Mucosa of rectum (tissue), 2 donors: Measurements from ENCODE around the gene ARHGAP42.

Source experiments
- H3K27ac ChIP-seq, 2 donors: one replicate each; pipeline ENCODE4 v1.7.0; 2013; ENCODE audit warnings: inconsistent platforms in 2 of 2, low read depth in 2 of 2, low read length in 2 of 2
- H3K27me3 ChIP-seq, 2 donors: one replicate each; pipeline ENCODE4 v1.7.0; 2013; ENCODE audit warnings: low read length in 2 of 2; ENCODE audit not compliant: control insufficient read depth in 2 of 2, insufficient read depth in 2 of 2
- H3K36me3 ChIP-seq, 2 donors: one replicate each; pipeline ENCODE4 v1.7.0; 2013; ENCODE audit warnings: low read length in 2 of 2; ENCODE audit not compliant: control insufficient read depth in 2 of 2, insufficient read depth in 2 of 2
- H3K4me1 ChIP-seq, 2 donors: one replicate each; pipeline ENCODE4 v1.7.0; 2013; ENCODE audit warnings: low read length in 2 of 2, mild to moderate bottlenecking in 1 of 2; ENCODE audit not compliant: control insufficient read depth in 2 of 2, insufficient read depth in 2 of 2
- H3K4me3 ChIP-seq, 2 donors: one replicate each; pipeline ENCODE4 v1.7.0; 2013; ENCODE audit warnings: low read length in 2 of 2
- H3K9ac ChIP-seq, 2 donors: one replicate each; pipeline ENCODE4 v1.7.0; 2013; ENCODE audit warnings: low read length in 2 of 2, low read depth in 1 of 2, mild to moderate bottlenecking in 1 of 2
- H3K9me3 ChIP-seq, 2 donors: one replicate each; pipeline ENCODE4 v1.7.0; 2013; ENCODE audit warnings: low read length in 2 of 2; ENCODE audit not compliant: control insufficient read depth in 2 of 2
- donor health status: healthy.
- donor health status: Normal muscosa, but diverticular disease.

The ARHGAP42 gene

DNA sequence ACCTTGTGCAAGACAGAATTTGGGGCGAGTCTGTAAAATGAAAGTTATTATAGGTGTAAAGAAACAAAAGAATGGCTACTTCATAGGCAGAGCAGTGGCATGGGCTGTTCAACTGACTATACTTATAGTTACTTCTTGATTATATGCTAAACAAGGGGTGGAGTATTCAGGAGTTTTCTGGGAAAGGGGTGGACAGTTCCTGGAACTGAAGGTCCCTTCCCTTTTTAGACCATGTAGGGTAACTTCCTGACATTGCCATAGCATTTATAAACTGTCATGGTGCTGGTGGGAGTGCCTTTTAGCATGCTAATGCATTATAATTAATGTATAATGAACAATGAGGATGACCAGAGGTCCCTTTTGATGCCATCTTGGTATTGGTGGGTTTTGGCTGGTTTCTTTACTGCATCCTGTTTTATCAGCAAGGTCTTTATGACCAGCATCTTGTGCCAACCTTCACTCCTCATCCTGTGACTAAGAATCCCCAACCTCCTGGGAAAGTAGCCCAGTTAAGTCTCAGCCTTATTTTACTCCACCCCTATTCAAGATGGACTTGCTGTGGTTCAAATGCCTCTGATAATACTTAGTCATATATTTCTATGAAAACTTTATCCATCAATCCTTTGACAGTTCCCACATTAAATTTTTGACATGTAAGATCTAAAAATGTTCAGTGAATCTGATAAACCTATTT lies 118.6 kb downstream of the ARHGAP42 start:
- Histone ChIP-seq H3K4me3 (no peak overlapping the region), H3K36me3 (no peaks in the 10 kb centered on the region), H3K9me3 (no peaks in the 10 kb centered on the region), H3K27ac (no peak overlapping the region), H3K4me1 (no peaks in the 10 kb centered on the region), H3K27me3 (no peaks in the 10 kb centered on the region), H3K9ac (no peak overlapping the region)

- H3K9ac ChIP-seq, result no peak overlapping the region
- H3K27ac ChIP-seq, result no peak overlapping the region
These were observed 119.2 kb downstream of the ARHGAP42 start for GRCh38 chr11:100806296-100806695.

GRCh38 chr11:100808904-100809491 lies 121.9 kb downstream of the ARHGAP42 start:
- Histone ChIP-seq H3K27me3 (no peaks in the 10 kb centered on the region), H3K27ac (no peak overlapping the region), H3K4me3 (no peak overlapping the region), H3K9ac (no peak overlapping the region), H3K9me3 (no peaks in the 10 kb centered on the region), H3K4me1 (no peaks in the 10 kb centered on the region), H3K36me3 (no peaks in the 10 kb centered on the region)

More at GRCh38 chr11:100806296-100806695, 119.2 kb downstream of the ARHGAP42 start:
- no peaks in the 10 kb centered on the region for H3K27me3 ChIP-seq
- no peak overlapping the region for H3K4me3 ChIP-seq
- no peaks in the 10 kb centered on the region for H3K9me3 ChIP-seq
- H3K4me1 ChIP-seq, result no peaks in the 10 kb centered on the region
- H3K36me3 ChIP-seq, result no peaks in the 10 kb centered on the region

- H3K27ac ChIP-seq, result no peak overlapping the region
- H3K4me1 ChIP-seq, result no peaks in the 10 kb centered on the region
- no peaks in the 10 kb centered on the region for H3K36me3 ChIP-seq
- H3K9ac ChIP-seq, result no peak overlapping the region
- H3K4me3 ChIP-seq, result no peak overlapping the region
- no peaks in the 10 kb centered on the region for H3K27me3 ChIP-seq
- H3K9me3 ChIP-seq, result no peaks in the 10 kb centered on the region
These were observed 123.1 kb downstream of the ARHGAP42 start for GRCh38 chr11:100810146-100810545.

DNA sequence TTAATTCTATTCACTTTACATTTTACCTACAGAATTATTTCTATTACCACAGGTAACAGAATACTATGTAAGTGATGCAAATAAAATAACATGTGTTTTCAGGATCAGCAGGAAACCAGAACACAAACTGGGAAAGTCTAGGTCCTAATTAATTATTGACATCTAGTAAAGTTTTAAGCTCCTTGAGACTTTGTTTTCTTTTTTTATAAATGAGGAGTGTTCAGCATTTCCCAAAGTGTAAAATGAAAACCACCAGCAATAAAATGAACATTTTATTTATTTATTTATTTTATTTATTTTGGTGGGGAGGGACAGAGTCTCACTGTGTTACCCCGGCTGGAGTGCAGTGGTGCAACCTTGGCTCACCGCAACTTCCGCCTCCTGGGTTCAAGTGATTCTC lies 123.6 kb downstream of the ARHGAP42 start:
- no peaks in the 10 kb centered on the region for H3K4me1 ChIP-seq

GRCh38 chr11:100812517-100812916 lies 125.4 kb downstream of the ARHGAP42 start:
- H3K9me3 ChIP-seq, result no peaks in the 10 kb centered on the region
- H3K4me1 ChIP-seq, result no peaks in the 10 kb centered on the region
- H3K36me3 ChIP-seq, result no peaks in the 10 kb centered on the region
- no peaks in the 10 kb centered on the region for H3K27me3 ChIP-seq
- H3K27ac ChIP-seq, result no peak overlapping the region
- H3K9ac ChIP-seq, result no peak overlapping the region
- H3K4me3 ChIP-seq, result no peak overlapping the region

More for the DNA sequence above, 123.6 kb downstream of the ARHGAP42 start:
- H3K27ac ChIP-seq, result no peak overlapping the region
- H3K4me3 ChIP-seq, result no peak overlapping the region
- no peaks in the 10 kb centered on the region for H3K27me3 ChIP-seq
- H3K9me3 ChIP-seq, result no peaks in the 10 kb centered on the region
- no peaks in the 10 kb centered on the region for H3K36me3 ChIP-seq
- H3K9ac ChIP-seq, result no peak overlapping the region

DNA sequence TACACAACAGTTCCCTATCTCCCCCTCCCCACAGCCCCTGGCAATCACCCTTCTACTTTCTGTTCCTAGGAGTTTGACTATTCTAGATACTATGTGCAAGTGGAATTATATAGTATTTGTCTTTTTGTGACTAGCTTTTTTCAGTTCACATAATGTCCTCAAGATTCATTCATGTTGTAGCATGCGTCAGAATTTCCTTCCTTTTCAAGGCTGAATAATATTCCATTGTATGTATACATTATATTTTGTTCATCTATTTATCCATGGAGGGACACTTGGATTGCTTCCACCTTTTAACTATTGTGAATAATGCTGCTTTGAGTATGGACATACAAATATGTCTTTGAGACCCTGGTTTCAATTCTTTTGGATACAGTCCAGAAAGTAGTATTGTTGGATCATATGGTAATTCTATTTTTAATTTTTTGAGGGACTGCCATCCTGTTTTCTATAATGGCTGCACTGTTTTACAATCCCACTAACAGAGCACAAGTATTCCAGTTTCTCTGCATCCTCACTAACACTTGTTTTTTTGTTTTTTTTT lies 128.8 kb downstream of the ARHGAP42 start:
- Histone ChIP-seq H3K9me3 (no peaks in the 10 kb centered on the region), H3K4me1 (no peaks in the 10 kb centered on the region), H3K9ac (no peak overlapping the region), H3K36me3 (no peaks in the 10 kb centered on the region), H3K4me3 (no peak overlapping the region), H3K27me3 (no peaks in the 10 kb centered on the region), H3K27ac (no peak overlapping the region)

GRCh38 chr11:100816823-100817222 lies 129.7 kb downstream of the ARHGAP42 start:
- H3K36me3 ChIP-seq, result no peaks in the 10 kb centered on the region
- no peaks in the 10 kb centered on the region for H3K27me3 ChIP-seq
- H3K4me3 ChIP-seq, result no peak overlapping the region
- H3K4me1 ChIP-seq, result no peaks in the 10 kb centered on the region
- H3K27ac ChIP-seq, result no peak overlapping the region
- H3K9me3 ChIP-seq, result no peaks in the 10 kb centered on the region
- H3K9ac ChIP-seq, result no peak overlapping the region

GRCh38 chr11:100817620-100818019 lies 130.5 kb downstream of the ARHGAP42 start:
- Histone ChIP-seq H3K4me1 (no peaks in the 10 kb centered on the region), H3K4me3 (no peak overlapping the region), H3K36me3 (no peaks in the 10 kb centered on the region), H3K27me3 (no peaks in the 10 kb centered on the region), H3K9ac (no peak overlapping the region), H3K9me3 (no peaks in the 10 kb centered on the region), H3K27ac (no peak overlapping the region)

DNA sequence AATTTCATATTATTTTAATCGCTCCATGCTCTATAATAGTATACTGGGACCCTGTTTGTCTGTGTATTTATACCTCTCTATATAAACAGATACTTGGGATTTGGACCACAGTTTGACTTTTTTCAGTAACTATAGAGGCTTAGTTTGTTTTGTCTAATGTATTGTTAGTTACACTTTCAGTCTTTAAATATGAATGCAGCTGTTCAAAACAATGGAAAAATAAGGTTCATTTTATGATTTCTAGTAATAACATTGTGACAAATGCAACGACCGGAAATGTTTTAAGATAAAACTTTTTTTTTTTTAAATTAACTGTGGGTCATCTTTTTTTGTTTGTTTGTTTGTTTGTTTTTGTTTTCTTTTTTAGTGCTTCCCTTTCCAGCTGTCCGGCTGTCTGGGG lies 133.5 kb downstream of the ARHGAP42 start:
- H3K9me3 ChIP-seq, result no peaks in the 10 kb centered on the region
- no peaks in the 10 kb centered on the region for H3K27me3 ChIP-seq
- no peak overlapping the region for H3K4me3 ChIP-seq
- H3K4me1 ChIP-seq, result no peaks in the 10 kb centered on the region
- H3K36me3 ChIP-seq, result no peaks in the 10 kb centered on the region
- H3K9ac ChIP-seq, result no peak overlapping the region
- H3K27ac ChIP-seq, result no peak overlapping the region
